Brain microvascular endothelial cell (primary cell): ENCODE measurements around the gene SSRP1.

ENCODE experiments used
- DNase-seq: peaks from one replicate; pipeline ENCODE4 v3.0.0-alpha.2; 2020
- H3K27ac ChIP-seq: fragments of 250-450 bp; sonication (Bioruptor Pico); 2 replicates; pipeline ENCODE4 v1.5.1; 2020; ENCODE audit warnings: mild to moderate bottlenecking, moderate library complexity
- H3K27me3 ChIP-seq: fragments of 250-450 bp; sonication (Bioruptor Pico); replicated peaks from 2 replicates; pipeline ENCODE4 v1.5.1; 2020; ENCODE audit warnings: mild to moderate bottlenecking
- H3K36me3 ChIP-seq: fragments of 250-450 bp; sonication (Bioruptor Pico); replicated peaks from 2 replicates; pipeline ENCODE4 v1.5.1; 2020; ENCODE audit warnings: mild to moderate bottlenecking
- H3K4me3 ChIP-seq: 2 replicates; pipeline ENCODE4 v1.5.1; 2011; ENCODE audit warnings: low read depth, mild to moderate bottlenecking, control low read depth, low read length, moderate library complexity
- in situ Hi-C: cut with HindIII; loops from 2 replicates; pipeline ENCODE4 v1.10.0; 2017; ENCODE audit warnings: low sequenced_read_pairs, low pct_ligation_motif_present
- TF ChIP-seq, protein P1 (sequence below): IDR thresholded peaks from 2 replicates; pipeline ENCODE4 v1.5.1; 2011; ENCODE audit warnings: low read depth, mild to moderate bottlenecking, moderate library complexity, low read length, control low read depth, inconsistent platforms; ENCODE audit errors: missing control alignments

The SSRP1 gene

DNA sequence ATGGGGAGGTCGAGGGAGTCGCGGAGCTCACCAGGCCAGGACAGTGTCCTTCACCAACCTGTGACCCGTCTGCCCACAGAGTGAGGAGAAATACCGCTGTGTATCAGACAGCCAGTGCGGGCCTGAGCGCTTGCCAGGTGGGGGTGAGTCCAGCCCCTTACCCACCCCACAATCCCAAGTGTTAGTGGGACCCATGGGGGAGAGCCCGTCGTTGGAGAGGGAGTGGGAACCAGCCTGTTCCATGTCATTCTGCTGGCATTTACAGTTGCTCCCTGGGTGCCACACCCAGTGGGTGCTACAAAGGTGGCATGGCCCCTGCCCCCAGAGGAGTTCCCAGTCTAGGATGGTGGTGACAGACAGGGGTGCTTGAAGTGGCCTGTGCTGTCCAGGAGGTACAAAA is 11.6 kb upstream of the SSRP1 start:
- Histone ChIP-seq H3K4me3 (no peak overlapping the region), H3K27ac (no peak overlapping the region), H3K27me3 (no peaks in the 10 kb centered on the region), H3K36me3 (no peaks in the 10 kb centered on the region)
- TF ChIP-seq, protein P1, sequence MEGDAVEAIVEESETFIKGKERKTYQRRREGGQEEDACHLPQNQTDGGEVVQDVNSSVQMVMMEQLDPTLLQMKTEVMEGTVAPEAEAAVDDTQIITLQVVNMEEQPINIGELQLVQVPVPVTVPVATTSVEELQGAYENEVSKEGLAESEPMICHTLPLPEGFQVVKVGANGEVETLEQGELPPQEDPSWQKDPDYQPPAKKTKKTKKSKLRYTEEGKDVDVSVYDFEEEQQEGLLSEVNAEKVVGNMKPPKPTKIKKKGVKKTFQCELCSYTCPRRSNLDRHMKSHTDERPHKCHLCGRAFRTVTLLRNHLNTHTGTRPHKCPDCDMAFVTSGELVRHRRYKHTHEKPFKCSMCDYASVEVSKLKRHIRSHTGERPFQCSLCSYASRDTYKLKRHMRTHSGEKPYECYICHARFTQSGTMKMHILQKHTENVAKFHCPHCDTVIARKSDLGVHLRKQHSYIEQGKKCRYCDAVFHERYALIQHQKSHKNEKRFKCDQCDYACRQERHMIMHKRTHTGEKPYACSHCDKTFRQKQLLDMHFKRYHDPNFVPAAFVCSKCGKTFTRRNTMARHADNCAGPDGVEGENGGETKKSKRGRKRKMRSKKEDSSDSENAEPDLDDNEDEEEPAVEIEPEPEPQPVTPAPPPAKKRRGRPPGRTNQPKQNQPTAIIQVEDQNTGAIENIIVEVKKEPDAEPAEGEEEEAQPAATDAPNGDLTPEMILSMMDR = no peak
- DNase-seq = no peak
- in situ Hi-C loops = no loop called here

DNA sequence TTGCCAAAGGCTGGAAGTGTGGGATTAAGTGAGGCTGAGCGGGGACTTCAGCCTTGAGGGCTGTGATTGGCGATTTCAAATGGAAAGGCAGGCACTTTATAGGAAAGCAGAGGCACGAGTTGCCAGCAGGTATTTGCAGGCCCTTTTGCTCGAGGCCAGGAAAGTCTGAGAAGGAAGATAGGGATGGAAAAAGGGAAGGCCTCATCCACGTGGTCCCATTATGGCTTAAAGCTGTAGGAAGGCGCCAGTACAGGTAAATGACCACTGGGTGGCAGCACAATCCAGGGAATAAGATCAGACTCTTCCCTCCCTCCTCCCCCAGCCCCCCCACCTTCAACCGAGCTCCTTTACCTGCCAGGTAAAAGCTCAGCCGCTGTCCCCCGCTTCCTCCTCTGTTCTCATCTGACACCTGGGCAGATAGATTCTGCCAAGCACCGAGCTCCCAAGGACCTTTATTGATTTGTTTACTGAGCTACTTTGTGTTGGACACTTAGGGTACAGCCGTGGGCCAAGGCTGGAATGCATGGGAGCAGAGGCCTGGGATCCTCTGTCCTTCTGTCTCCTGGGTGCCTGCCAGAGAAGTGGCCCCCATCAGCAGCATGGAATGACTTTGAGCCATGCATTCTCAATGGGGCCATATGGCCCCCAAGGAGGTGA is 10.0 kb upstream of the SSRP1 start:
- peak; percentile 63 for DNase-seq
- TF ChIP-seq, protein P1 = peak; percentile 75
- in situ Hi-C loops = no loop called here

DNA sequence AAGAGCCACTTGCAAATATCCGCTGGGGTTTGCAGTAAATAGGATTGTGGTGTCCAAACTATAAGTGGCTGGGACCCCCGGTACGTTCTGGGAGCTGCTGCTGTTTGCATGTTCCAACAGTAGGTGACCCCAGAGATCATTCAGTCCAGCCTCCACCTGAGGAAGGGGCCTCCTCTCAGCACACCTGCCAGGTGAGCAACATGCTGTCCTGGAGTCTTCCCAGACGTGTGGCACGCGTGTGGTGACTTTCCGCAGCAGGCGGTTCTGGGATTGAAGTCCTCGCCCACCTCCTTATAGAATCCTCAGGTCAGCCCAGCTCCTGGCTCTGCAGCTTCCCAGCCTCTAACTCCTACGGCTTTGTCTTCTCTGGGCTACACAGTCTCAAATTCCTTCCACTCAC is 9.1 kb upstream of the SSRP1 start:
- DNase-seq = no peak
- in situ Hi-C loops = no loop called here
- TF ChIP-seq, protein P1 = no peak
- peaks cover 3% of the 10 kb centered on the region for H3K27me3 ChIP-seq
- H3K4me3 ChIP-seq = no peak overlapping the region
- H3K27ac ChIP-seq = no peak overlapping the region
- H3K36me3 ChIP-seq = no peaks in the 10 kb centered on the region

More for the DNA sequence above, 10.0 kb upstream of the SSRP1 start:
- Histone ChIP-seq H3K27ac (no peak overlapping the region), H3K27me3 (no peaks in the 10 kb centered on the region), H3K4me3 (no peak overlapping the region), H3K36me3 (no peaks in the 10 kb centered on the region)

DNA sequence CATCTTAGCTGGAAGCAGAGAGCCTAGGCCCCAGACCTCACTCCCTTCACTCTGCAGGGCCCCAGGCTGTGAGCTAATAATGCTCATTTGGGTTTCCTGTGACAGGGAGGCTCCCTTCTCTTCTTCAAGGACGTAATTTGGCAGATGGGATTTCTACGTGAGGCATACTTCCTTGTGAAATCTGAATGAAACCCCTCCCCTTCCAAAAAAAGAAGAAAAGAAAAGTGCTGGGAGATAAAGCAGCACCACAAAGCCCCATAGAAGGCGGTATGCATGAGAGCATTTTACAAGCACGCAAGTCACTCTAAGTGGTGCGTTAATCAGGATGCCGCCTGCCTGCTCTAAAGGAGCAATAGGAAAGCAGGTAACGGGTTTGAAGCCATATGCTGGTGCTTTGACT is 8.1 kb upstream of the SSRP1 start:
- Histone ChIP-seq H3K4me3 (no peak overlapping the region), H3K27ac (no peak overlapping the region), H3K27me3 (peaks cover 3% of the 10 kb centered on the region), H3K36me3 (no peaks in the 10 kb centered on the region)
- no peak for DNase-seq
- in situ Hi-C loops = no loop called here
- TF ChIP-seq, protein P1 = no peak

DNA sequence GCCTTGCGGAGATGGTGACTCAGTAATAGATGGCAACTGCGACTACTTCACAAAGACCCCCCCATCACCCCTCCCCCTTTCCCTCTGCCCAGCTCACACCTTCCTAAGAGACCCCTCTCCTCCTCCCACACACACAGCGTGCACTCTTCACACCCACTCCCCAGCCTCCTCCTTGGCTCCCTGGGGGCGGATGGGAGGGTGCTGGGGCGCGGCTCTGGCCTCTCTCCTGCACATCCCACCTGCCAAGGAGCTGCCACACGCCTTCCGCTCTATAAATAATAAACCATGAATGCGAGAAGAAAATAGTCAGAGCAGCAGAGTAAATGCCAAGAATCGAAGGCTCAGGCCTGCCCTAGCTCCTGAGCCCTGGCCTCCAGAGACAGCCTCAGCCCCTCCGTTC is 7.0 kb upstream of the SSRP1 start:
- DNase-seq = no peak
- in situ Hi-C loops = no loop called here
- no peak overlapping the region for H3K27ac ChIP-seq
- no peak overlapping the region for H3K4me3 ChIP-seq
- H3K27me3 ChIP-seq = peaks cover 3% of the 10 kb centered on the region
- TF ChIP-seq, protein P1 = no peak
- no peaks in the 10 kb centered on the region for H3K36me3 ChIP-seq

DNA sequence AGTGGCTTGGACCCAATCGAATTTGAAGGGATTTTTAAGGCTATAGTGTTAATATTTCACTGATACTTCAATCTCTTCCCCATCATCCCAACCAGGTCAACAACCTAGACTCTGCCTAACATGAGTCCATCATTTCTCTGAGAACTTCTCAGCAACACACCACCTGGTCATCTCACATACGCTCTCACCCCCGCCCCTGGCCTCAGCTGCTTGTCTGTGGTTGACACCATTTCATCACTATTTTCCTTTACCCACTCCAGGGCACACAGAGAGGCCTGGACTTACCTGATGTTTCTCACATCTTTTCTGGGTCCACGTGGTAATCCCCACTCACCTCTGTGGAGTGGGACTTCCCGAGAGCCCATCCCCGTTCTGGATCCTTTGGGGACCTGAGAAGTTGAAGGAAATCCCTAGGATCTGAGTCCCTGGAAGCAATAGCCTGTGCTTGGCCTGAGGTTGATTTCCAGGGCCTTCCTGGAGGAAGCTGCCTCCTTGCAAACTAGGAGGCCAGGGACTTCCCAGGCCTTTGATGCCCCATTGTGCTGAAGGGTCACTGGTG is 5.6 kb upstream of the SSRP1 start:
- Histone ChIP-seq H3K27me3 (peaks cover 3% of the 10 kb centered on the region), H3K27ac (no peak overlapping the region), H3K4me3 (no peak overlapping the region), H3K36me3 (no peaks in the 10 kb centered on the region)
- TF ChIP-seq, protein P1 = no peak
- in situ Hi-C loops = no loop called here
- DNase-seq = no peak
